Mucosa of rectum (tissue), 2 donors: ENCODE results near the gene PRICKLE3.

Source experiments
- H3K27ac ChIP-seq, 2 donors: one replicate each; pipeline ENCODE4 v1.7.0; 2013; ENCODE audit warnings: inconsistent platforms in 2 of 2, low read depth in 2 of 2, low read length in 2 of 2
- H3K27me3 ChIP-seq, 2 donors: one replicate each; pipeline ENCODE4 v1.7.0; 2013; ENCODE audit warnings: low read length in 2 of 2; ENCODE audit not compliant: control insufficient read depth in 2 of 2, insufficient read depth in 2 of 2
- H3K36me3 ChIP-seq, 2 donors: one replicate each; pipeline ENCODE4 v1.7.0; 2013; ENCODE audit warnings: low read length in 2 of 2; ENCODE audit not compliant: control insufficient read depth in 2 of 2, insufficient read depth in 2 of 2
- H3K4me1 ChIP-seq, 2 donors: one replicate each; pipeline ENCODE4 v1.7.0; 2013; ENCODE audit warnings: low read length in 2 of 2, mild to moderate bottlenecking in 1 of 2; ENCODE audit not compliant: control insufficient read depth in 2 of 2, insufficient read depth in 2 of 2
- H3K4me3 ChIP-seq, 2 donors: one replicate each; pipeline ENCODE4 v1.7.0; 2013; ENCODE audit warnings: low read length in 2 of 2
- H3K9ac ChIP-seq, 2 donors: one replicate each; pipeline ENCODE4 v1.7.0; 2013; ENCODE audit warnings: low read length in 2 of 2, low read depth in 1 of 2, mild to moderate bottlenecking in 1 of 2
- H3K9me3 ChIP-seq, 2 donors: one replicate each; pipeline ENCODE4 v1.7.0; 2013; ENCODE audit warnings: low read length in 2 of 2; ENCODE audit not compliant: control insufficient read depth in 2 of 2
- donor health status: healthy.
- donor health status: Normal muscosa, but diverticular disease.

Gene PRICKLE3

GRCh38 chrX:49197543-49198087 lies 11.4 kb upstream of the PRICKLE3 start:
- no peaks in the 10 kb centered on the region for H3K36me3 ChIP-seq
- no peak overlapping the region for H3K27ac ChIP-seq
- no peak overlapping the region for H3K4me3 ChIP-seq
- no peaks in the 10 kb centered on the region for H3K9me3 ChIP-seq
- H3K4me1 ChIP-seq: peaks cover 0 to 3% of the 10 kb centered on the region in 2 donors
- H3K9ac ChIP-seq: no peak overlapping the region
- peaks cover 5% of the 10 kb centered on the region in 2 donors for H3K27me3 ChIP-seq

GRCh38 chrX:49193542-49193964 lies 7.4 kb upstream of the PRICKLE3 start:
- Histone ChIP-seq H3K27ac (no peak overlapping the region), H3K9me3 (no peaks in the 10 kb centered on the region), H3K27me3 (peaks cover 0 to 3% of the 10 kb centered on the region in 2 donors), H3K4me1 (no peaks in the 10 kb centered on the region), H3K9ac (no peak overlapping the region), H3K4me3 (no peak overlapping the region), H3K36me3 (no peaks in the 10 kb centered on the region)

- Histone ChIP-seq H3K9me3 (no peaks in the 10 kb centered on the region), H3K27ac (no peak overlapping the region), H3K36me3 (no peaks in the 10 kb centered on the region), H3K27me3 (peaks cover 0 to 3% of the 10 kb centered on the region in 2 donors), H3K4me3 (no peak overlapping the region), H3K9ac (no peak overlapping the region), H3K4me1 (no peaks in the 10 kb centered on the region)
These were observed 6.7 kb upstream of the PRICKLE3 start for GRCh38 chrX:49192722-49193328.

DNA sequence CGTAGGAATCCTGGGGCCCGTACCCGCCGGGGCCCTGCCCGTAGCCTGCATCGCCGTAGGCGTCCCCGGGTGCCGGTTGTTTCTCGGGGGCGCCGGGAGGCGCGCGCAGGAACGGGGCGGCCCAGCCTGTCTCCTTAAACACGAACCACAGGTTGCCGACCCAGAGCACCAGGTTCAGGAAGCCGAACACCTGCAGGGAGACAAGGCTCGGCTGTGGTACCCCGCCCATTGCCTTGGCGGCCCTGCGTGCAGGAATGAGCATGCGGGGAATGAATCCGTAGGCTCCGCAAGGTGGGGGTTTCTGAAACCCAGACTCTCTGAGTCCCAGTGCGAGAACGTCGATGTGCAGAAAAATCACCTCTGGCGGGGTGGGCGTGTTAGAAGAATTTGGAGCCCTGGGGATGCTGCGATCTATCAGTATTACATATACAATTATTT lies 5.4 kb upstream of the PRICKLE3 start:
- no peaks in the 10 kb centered on the region for H3K4me1 ChIP-seq
- no peaks in the 10 kb centered on the region for H3K9me3 ChIP-seq
- no peaks in the 10 kb centered on the region for H3K27me3 ChIP-seq
- H3K36me3 ChIP-seq: no peaks in the 10 kb centered on the region
- H3K9ac ChIP-seq: peak overlapping the region; percentile 71 to 75
- peak overlapping the region; percentile 79 to 90 for H3K27ac ChIP-seq
- peak overlapping the region; percentile 62 to 74 for H3K4me3 ChIP-seq

- Histone ChIP-seq H3K9ac (peak overlapping the region; percentile 71 to 75), H3K4me1 (no peaks in the 10 kb centered on the region)
These were observed 4.8 kb upstream of the PRICKLE3 start for GRCh38 chrX:49190821-49191573.

DNA sequence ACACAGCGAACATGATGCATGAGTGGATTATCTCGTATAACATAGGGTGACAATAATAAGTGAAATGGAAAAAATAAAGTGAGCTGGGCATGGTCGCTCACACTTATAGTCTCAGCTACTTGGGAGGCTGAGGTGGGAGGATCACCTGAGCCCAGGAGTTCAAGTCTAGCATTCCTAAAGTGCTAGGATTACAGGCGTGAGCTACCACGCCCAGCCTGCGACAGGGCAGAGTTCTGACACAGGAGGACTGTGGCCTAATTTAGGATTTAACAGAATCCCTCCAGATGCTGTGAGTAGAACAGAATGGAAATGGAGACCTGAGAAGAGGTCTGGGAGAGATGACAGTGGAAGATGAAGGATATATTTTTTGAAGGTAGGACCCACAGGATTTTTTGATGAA lies 3.4 kb upstream of the PRICKLE3 start:
- H3K36me3 ChIP-seq: no peaks in the 10 kb centered on the region
- H3K4me3 ChIP-seq: peak overlapping the region in 1 of 2 donors; percentile 26
- H3K9ac ChIP-seq: peak overlapping the region in 1 of 2 donors; percentile 20
- peak overlapping the region; percentile 31 to 61 for H3K27ac ChIP-seq
- H3K9me3 ChIP-seq: no peaks in the 10 kb centered on the region
- H3K4me1 ChIP-seq: peaks cover 0 to 8% of the 10 kb centered on the region in 2 donors
- H3K27me3 ChIP-seq: no peaks in the 10 kb centered on the region

More at GRCh38 chrX:49190821-49191573, 4.8 kb upstream of the PRICKLE3 start:
- H3K27me3 ChIP-seq: no peaks in the 10 kb centered on the region
- peak overlapping the region; percentile 62 to 74 for H3K4me3 ChIP-seq
- peak overlapping the region; percentile 79 to 90 for H3K27ac ChIP-seq
- no peaks in the 10 kb centered on the region for H3K9me3 ChIP-seq
- H3K36me3 ChIP-seq: no peaks in the 10 kb centered on the region

GRCh38 chrX:49188468-49189076 lies 2.4 kb upstream of the PRICKLE3 start:
- no peaks in the 10 kb centered on the region for H3K27me3 ChIP-seq
- H3K4me1 ChIP-seq: peaks cover 0 to 13% of the 10 kb centered on the region in 2 donors
- H3K27ac ChIP-seq: no peak overlapping the region
- H3K9ac ChIP-seq: no peak overlapping the region
- peaks cover 0 to under 1% of the 10 kb centered on the region in 2 donors for H3K36me3 ChIP-seq
- no peak overlapping the region for H3K4me3 ChIP-seq
- no peaks in the 10 kb centered on the region for H3K9me3 ChIP-seq

GRCh38 chrX:49187526-49187925 lies 1.4 kb upstream of the PRICKLE3 start:
- H3K4me1 ChIP-seq: peaks cover 0 to 13% of the 10 kb centered on the region in 2 donors

DNA sequence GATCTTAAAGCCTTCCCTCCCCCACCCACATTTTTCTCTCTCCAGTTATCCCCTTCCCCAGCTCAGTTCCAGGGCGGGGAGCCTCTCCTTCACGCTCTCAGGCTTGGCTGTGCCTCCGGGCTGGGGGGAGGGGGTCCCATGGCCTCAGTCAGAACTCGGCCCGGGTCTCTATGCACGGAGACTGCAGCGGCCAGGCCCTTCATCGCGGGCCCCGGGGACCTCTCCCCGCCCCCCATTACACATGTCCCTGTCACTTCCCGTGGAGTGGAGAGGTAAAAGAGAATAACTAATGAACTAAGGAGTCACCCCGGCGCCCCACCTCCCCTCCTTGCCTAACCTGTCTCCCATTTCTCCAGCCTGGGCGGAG lies 838 bp upstream of the PRICKLE3 start:
- H3K4me1 ChIP-seq: peaks cover 0 to 13% of the 10 kb centered on the region in 2 donors
- no peak overlapping the region for H3K4me3 ChIP-seq
- H3K27me3 ChIP-seq: no peaks in the 10 kb centered on the region
- H3K9me3 ChIP-seq: no peaks in the 10 kb centered on the region
- no peak overlapping the region for H3K27ac ChIP-seq
- no peak overlapping the region for H3K9ac ChIP-seq
- H3K36me3 ChIP-seq: peaks cover 2 to 3% of the 10 kb centered on the region in 2 donors

More at GRCh38 chrX:49187526-49187925, 1.4 kb upstream of the PRICKLE3 start:
- no peak overlapping the region for H3K27ac ChIP-seq
- no peaks in the 10 kb centered on the region for H3K27me3 ChIP-seq
- H3K9me3 ChIP-seq: no peaks in the 10 kb centered on the region
- H3K4me3 ChIP-seq: no peak overlapping the region
- H3K9ac ChIP-seq: no peak overlapping the region
- peaks cover 0 to 3% of the 10 kb centered on the region in 2 donors for H3K36me3 ChIP-seq
